Measurements from ENCODE around the gene CRIM1. TPM values are rescaled to one million over a fixed set of nuclear protein-coding genes. Genes with fewer than 3 reads are reported as not detected.

The CRIM1 gene
- total and polyA plus RNA-seq, 5 donors from 2014 or later: 0.15 to 2.7 (median 0.74) TPM

DNA sequence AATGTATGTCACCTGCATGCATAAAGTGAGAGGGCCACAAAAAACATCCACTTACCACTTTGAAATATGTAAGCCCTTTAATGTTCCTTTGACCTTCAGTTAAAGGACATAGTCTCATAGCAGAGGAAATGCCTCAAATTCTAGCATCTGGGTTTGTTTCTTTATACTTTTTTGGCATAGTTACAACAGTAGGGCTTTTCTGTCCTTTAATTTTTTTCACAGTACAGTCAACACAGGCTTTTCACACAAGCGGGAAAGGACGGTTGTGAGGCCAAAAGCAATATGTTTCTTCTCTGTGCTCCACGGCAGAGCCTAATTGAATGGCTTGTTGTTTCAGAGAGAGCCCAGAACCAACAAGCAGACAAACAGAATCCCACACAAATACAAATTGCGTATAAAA lies 57.6 kb downstream of the CRIM1 start:
- H3K27ac Mint-ChIP-seq: no peak overlapping the region
- Histone ChIP-seq H3K27ac (ENCODE audit: insufficient read depth, low read length, poor library complexity, severe bottlenecking) (no peak overlapping the region), H3K27me3 (ENCODE audit: control insufficient read depth, insufficient read depth, low read length) (no peaks in the 10 kb centered on the region), H3K9me3 (ENCODE audit: control insufficient read depth in 2 of 2, low read length in 2 of 2) (no peaks in the 10 kb centered on the region), H3K4me1 (ENCODE audit: control insufficient read depth, insufficient read depth, low read length, poor library complexity, severe bottlenecking) (no peaks in the 10 kb centered on the region), H3K36me3 (ENCODE audit: control insufficient read depth, insufficient read depth, low read length) (no peaks in the 10 kb centered on the region), H3K4me3 (ENCODE audit: low read depth, low read length) (no peak overlapping the region)
- H3K27me3 Mint-ChIP-seq: no peaks in the 10 kb centered on the region
- no peaks in the 10 kb centered on the region for H3K9me3 Mint-ChIP-seq
- no peaks in the 10 kb centered on the region for H3K36me3 Mint-ChIP-seq
- ATAC-seq (ENCODE audit: low read depth in 2 of 2) (no peak), DNase-seq (no peak)
- no peaks in the 10 kb centered on the region for H3K4me1 Mint-ChIP-seq
- H3K4me3 Mint-ChIP-seq: no peak overlapping the region

DNA sequence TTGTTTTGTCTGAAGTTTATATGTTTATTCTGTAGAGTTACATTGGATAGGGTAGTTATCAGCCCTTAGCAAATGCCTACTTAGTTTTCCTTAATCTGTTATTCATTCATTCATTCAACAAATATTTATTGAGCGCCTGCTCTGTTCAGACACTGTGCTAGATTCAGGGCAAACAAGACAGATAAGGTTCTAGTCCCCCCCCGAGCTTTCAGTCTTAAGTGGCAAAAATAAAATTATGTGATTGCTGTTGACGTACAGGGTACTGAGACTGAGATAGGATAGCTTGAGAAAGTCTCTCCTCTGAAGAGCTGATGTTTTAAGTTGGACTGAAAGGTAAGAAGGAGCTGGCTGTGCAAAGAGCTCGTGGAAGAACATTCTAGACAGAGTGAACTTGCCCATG lies 58.7 kb downstream of the CRIM1 start:
- Histone ChIP-seq H3K9me3 (ENCODE audit: control insufficient read depth in 2 of 2, low read length in 2 of 2) (no peaks in the 10 kb centered on the region), H3K27ac (ENCODE audit: insufficient read depth, low read length, poor library complexity, severe bottlenecking) (no peak overlapping the region), H3K27me3 (ENCODE audit: control insufficient read depth, insufficient read depth, low read length) (no peaks in the 10 kb centered on the region), H3K4me1 (ENCODE audit: control insufficient read depth, insufficient read depth, low read length, poor library complexity, severe bottlenecking) (no peaks in the 10 kb centered on the region), H3K36me3 (ENCODE audit: control insufficient read depth, insufficient read depth, low read length) (no peaks in the 10 kb centered on the region), H3K4me3 (ENCODE audit: low read depth, low read length) (no peak overlapping the region)
- Mint-ChIP-seq H3K4me1 (peaks cover 0 to 7% (median 2%) of the 10 kb centered on the region in 4 donors), H3K9me3 (no peaks in the 10 kb centered on the region), H3K36me3 (no peaks in the 10 kb centered on the region), H3K4me3 (no peak overlapping the region), H3K27me3 (no peaks in the 10 kb centered on the region), H3K27ac (no peak overlapping the region)
- no peak for DNase-seq
- ATAC-seq (ENCODE audit: low read depth in 2 of 2): no peak

DNA sequence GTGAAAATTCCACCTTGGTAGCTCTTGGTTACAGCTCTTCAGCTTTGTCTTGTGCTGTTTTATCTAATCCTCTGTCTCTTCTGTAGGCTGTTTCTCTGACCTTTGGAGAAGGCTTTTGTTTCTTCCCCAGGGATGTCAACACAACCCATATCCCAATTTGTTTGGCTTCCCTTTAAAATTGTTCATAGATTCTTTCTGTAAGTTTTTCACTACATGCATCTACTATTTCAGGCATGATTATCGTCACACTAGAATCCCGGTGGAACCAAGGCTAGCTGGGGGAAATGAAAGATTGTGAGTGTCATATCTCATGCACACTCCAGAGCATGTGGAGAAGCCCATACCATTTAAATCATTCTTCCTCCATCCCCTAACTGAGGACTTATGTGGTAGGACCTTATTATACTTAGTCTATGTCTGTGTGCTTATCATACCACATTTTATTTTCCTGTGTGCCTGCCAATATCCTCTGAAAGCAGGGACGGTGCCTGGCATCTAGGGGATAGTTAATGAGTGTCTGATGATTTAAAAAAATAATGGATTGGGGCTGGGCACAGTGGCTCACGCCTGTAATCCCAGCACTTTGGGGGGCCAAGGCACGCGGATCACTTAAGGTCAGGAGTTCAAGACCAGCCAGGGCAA lies 59.9 kb downstream of the CRIM1 start:
- Histone ChIP-seq H3K9me3 (ENCODE audit: control insufficient read depth in 2 of 2, low read length in 2 of 2) (no peaks in the 10 kb centered on the region), H3K27ac (ENCODE audit: insufficient read depth, low read length, poor library complexity, severe bottlenecking) (no peak overlapping the region), H3K36me3 (ENCODE audit: control insufficient read depth, insufficient read depth, low read length) (no peaks in the 10 kb centered on the region), H3K4me3 (ENCODE audit: low read depth, low read length) (no peak overlapping the region), H3K27me3 (ENCODE audit: control insufficient read depth, insufficient read depth, low read length) (no peaks in the 10 kb centered on the region), H3K4me1 (ENCODE audit: control insufficient read depth, insufficient read depth, low read length, poor library complexity, severe bottlenecking) (no peaks in the 10 kb centered on the region)
- no peak for ATAC-seq (ENCODE audit: low read depth in 2 of 2)
- Mint-ChIP-seq H3K9me3 (peaks cover 0 to 2% (median 0%) of the 10 kb centered on the region in 7 donors), H3K4me1 (peaks cover 5 to 19% (median 11%) of the 10 kb centered on the region in 4 donors), H3K27ac (no peak overlapping the region), H3K4me3 (no peak overlapping the region), H3K27me3 (no peaks in the 10 kb centered on the region), H3K36me3 (no peaks in the 10 kb centered on the region)
- no peak for DNase-seq

DNA sequence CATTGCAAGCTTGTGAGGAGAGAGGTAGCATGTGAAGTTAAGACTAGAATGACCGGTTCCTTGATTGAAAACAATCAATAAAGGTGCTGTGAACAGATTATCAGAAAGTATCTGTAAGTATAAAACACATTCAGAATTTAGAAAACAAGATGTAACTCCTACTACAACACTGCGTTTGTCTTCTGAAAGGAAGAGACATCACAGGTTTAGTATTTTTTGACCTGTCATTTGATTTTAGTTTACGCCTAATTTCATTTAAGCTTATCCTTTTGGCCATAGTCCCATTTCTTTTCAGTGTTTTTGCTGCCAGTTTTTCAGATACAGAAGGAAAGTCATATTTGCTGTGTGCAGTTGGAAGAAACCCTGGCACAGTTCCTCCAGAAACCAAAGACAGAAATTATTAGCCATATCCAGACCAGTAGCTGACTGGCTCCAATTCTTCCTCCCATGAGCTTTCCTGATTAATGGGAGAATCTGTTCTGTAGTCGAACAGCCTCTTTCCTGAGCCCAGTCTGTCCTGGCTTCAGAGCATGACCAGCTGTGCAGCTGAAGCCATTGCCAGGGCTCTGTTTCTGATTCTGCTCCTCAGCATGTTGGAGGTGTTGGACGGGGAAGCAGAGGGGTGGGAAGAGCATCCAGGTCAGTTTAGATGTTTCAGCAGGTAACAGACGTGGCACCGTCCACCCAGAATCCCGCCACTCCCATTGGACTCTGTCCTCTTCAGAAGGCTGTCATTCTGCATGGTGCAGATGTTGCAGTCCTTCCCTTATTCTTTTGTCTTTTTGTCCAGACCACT lies 61.0 kb downstream of the CRIM1 start:
- H3K9me3 Mint-ChIP-seq: peaks cover 0 to 3% (median 0%) of the 10 kb centered on the region in 7 donors
- no peaks in the 10 kb centered on the region for H3K36me3 Mint-ChIP-seq
- no peak overlapping the region for H3K27ac ChIP-seq (ENCODE audit: insufficient read depth, low read length, poor library complexity, severe bottlenecking)
- H3K4me3 ChIP-seq (ENCODE audit: low read depth, low read length): no peak overlapping the region
- H3K9me3 ChIP-seq (ENCODE audit: control insufficient read depth in 2 of 2, low read length in 2 of 2): no peaks in the 10 kb centered on the region
- no peak for ATAC-seq (ENCODE audit: low read depth in 2 of 2)
- no peak overlapping the region for H3K4me3 Mint-ChIP-seq
- H3K36me3 ChIP-seq (ENCODE audit: control insufficient read depth, insufficient read depth, low read length): no peaks in the 10 kb centered on the region
- no peak overlapping the region for H3K27ac Mint-ChIP-seq
- H3K27me3 ChIP-seq (ENCODE audit: control insufficient read depth, insufficient read depth, low read length): no peaks in the 10 kb centered on the region
- no peaks in the 10 kb centered on the region for H3K4me1 ChIP-seq (ENCODE audit: control insufficient read depth, insufficient read depth, low read length, poor library complexity, severe bottlenecking)
- H3K27me3 Mint-ChIP-seq: no peaks in the 10 kb centered on the region
- H3K4me1 Mint-ChIP-seq: peaks cover 5 to 19% (median 11%) of the 10 kb centered on the region in 4 donors
- DNase-seq: no peak

DNA sequence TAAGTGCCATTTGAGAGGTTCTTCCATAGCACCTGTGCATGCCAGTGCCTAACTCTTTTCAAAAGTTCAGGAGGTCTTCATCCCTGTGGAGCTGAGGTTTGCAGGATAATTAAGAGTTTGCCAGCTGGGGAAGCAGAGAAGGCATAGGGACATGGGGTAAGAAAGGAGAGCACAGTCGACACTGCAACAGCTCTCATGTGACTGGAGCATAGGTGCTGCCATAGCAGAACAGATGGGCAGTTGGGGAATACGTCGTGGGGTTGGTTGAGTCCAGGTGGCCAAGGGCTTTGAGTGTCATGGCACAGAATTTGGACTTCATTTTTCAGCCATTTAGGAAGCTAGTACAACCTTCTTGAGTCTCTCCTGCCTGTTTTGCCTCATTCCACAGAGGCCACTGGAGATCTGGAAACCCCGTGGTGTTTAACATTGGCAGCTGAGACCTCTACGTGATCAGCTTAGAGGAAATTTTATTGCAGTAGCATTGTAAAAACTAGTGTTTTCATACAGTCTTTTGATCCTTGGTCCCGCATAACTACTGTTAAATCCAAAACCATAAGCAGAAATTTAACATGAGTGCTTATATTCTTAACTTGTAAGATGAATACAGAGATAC lies 65.1 kb downstream of the CRIM1 start:
- Mint-ChIP-seq H3K4me1 (peaks cover 5 to 19% (median 11%) of the 10 kb centered on the region in 4 donors), H3K27me3 (no peaks in the 10 kb centered on the region), H3K36me3 (no peaks in the 10 kb centered on the region), H3K9me3 (peaks cover 0 to 6% (median 0%) of the 10 kb centered on the region in 7 donors), H3K4me3 (no peak overlapping the region), H3K27ac (no peak overlapping the region)
- Histone ChIP-seq H3K36me3 (ENCODE audit: control insufficient read depth, insufficient read depth, low read length) (no peaks in the 10 kb centered on the region), H3K4me1 (ENCODE audit: control insufficient read depth, insufficient read depth, low read length, poor library complexity, severe bottlenecking) (no peaks in the 10 kb centered on the region), H3K27ac (ENCODE audit: insufficient read depth, low read length, poor library complexity, severe bottlenecking) (no peak overlapping the region), H3K9me3 (ENCODE audit: control insufficient read depth in 2 of 2, low read length in 2 of 2) (no peaks in the 10 kb centered on the region), H3K4me3 (ENCODE audit: low read depth, low read length) (no peak overlapping the region), H3K27me3 (ENCODE audit: control insufficient read depth, insufficient read depth, low read length) (no peaks in the 10 kb centered on the region)
- ATAC-seq (ENCODE audit: low read depth in 2 of 2) (no peak), DNase-seq (no peak)

DNA sequence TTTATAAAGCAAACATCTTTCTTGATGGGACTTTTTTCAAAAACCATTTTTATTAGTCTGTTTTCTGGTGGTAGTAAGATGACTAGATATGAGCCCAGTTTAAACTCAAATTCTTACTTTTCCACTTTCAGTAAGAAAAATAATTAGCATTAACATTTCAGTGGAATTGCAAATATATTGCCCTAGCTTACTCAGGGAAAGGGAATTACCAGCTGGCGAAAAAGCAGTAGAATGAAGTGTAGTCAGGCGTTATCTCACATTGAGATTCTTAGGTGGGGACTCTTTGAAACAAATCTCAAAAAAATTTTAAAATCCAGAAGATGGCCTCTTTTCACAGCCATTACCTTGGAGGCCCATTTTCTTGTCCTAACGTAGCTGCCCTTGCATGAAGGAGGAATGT lies 65.8 kb downstream of the CRIM1 start:
- H3K36me3 Mint-ChIP-seq: no peaks in the 10 kb centered on the region
- no peaks in the 10 kb centered on the region for H3K27me3 ChIP-seq (ENCODE audit: control insufficient read depth, insufficient read depth, low read length)
- H3K4me3 Mint-ChIP-seq: no peak overlapping the region
- H3K27ac ChIP-seq (ENCODE audit: insufficient read depth, low read length, poor library complexity, severe bottlenecking): no peak overlapping the region
- H3K9me3 ChIP-seq (ENCODE audit: control insufficient read depth in 2 of 2, low read length in 2 of 2): no peaks in the 10 kb centered on the region
- peaks cover 0 to 6% (median 0%) of the 10 kb centered on the region in 7 donors for H3K9me3 Mint-ChIP-seq
- H3K4me1 ChIP-seq (ENCODE audit: control insufficient read depth, insufficient read depth, low read length, poor library complexity, severe bottlenecking): no peaks in the 10 kb centered on the region
- H3K4me3 ChIP-seq (ENCODE audit: low read depth, low read length): no peak overlapping the region
- H3K27ac Mint-ChIP-seq: no peak overlapping the region
- peaks cover 5 to 19% (median 11%) of the 10 kb centered on the region in 4 donors for H3K4me1 Mint-ChIP-seq
- no peaks in the 10 kb centered on the region for H3K27me3 Mint-ChIP-seq
- DNase-seq (no peak), ATAC-seq (ENCODE audit: low read depth in 2 of 2) (no peak)
- no peaks in the 10 kb centered on the region for H3K36me3 ChIP-seq (ENCODE audit: control insufficient read depth, insufficient read depth, low read length)

DNA sequence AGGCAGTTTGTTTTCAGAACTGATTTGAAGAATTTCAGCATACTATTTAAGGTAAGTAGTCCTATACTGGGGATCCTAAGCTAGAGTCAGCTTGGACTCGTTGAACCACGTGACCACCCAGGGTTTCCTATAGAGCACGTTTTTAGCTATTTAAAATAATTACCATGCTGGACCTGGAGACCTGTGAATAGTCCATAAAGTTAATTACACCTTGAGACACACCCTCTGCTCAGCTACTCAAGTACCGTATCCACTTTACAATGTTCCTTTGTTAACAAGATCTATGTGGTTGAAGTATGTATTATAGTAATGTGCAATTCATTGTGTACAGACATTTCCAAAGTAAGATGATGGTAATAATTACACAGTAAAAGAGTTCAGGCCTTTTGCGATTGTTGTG lies 67.6 kb downstream of the CRIM1 start:
- DNase-seq: no peak
- H3K36me3 Mint-ChIP-seq: no peaks in the 10 kb centered on the region

More for the DNA sequence above, 67.6 kb downstream of the CRIM1 start:
- Histone ChIP-seq H3K36me3 (ENCODE audit: control insufficient read depth, insufficient read depth, low read length) (no peaks in the 10 kb centered on the region), H3K27me3 (ENCODE audit: control insufficient read depth, insufficient read depth, low read length) (no peaks in the 10 kb centered on the region), H3K9me3 (ENCODE audit: control insufficient read depth in 2 of 2, low read length in 2 of 2) (no peaks in the 10 kb centered on the region), H3K4me1 (ENCODE audit: control insufficient read depth, insufficient read depth, low read length, poor library complexity, severe bottlenecking) (no peaks in the 10 kb centered on the region), H3K27ac (ENCODE audit: insufficient read depth, low read length, poor library complexity, severe bottlenecking) (no peak overlapping the region), H3K4me3 (ENCODE audit: low read depth, low read length) (no peak overlapping the region)
- no peak overlapping the region for H3K27ac Mint-ChIP-seq
- no peak for ATAC-seq (ENCODE audit: low read depth in 2 of 2)
- no peaks in the 10 kb centered on the region for H3K27me3 Mint-ChIP-seq
- H3K4me3 Mint-ChIP-seq: no peak overlapping the region
- peaks cover 0 to 6% (median 0%) of the 10 kb centered on the region in 7 donors for H3K9me3 Mint-ChIP-seq
- H3K4me1 Mint-ChIP-seq: peaks cover 5 to 19% (median 11%) of the 10 kb centered on the region in 4 donors
